KMS-11 (cell line): ENCODE results near the gene RNF40.

Experiments used
- H2AFZ ChIP-seq: fragments of 200-600 bp; sonication (generic); 2 replicates; pipeline ENCODE4 v1.6.1; 2016; ENCODE audit warnings: antibody characterized with exemption, mixed run types, low read depth
- H3K27ac ChIP-seq: fragments of 200-600 bp; sonication (generic); 2 replicates; pipeline ENCODE4 v1.6.1; 2016; ENCODE audit warnings: mild to moderate bottlenecking, mixed run types
- H3K27me3 ChIP-seq: fragments of 200-600 bp; sonication (generic); 2 replicates; pipeline ENCODE4 v1.6.1; 2017; ENCODE audit warnings: mild to moderate bottlenecking, low read depth, mixed run types, moderate library complexity; ENCODE audit not compliant: insufficient read depth
- H3K36me3 ChIP-seq: fragments of 200-600 bp; sonication (generic); 2 replicates; pipeline ENCODE4 v1.6.1; 2017; ENCODE audit warnings: mild to moderate bottlenecking, mixed run types; ENCODE audit not compliant: insufficient read depth
- H3K4me1 ChIP-seq: fragments of 200-600 bp; sonication (generic); 2 replicates; pipeline ENCODE4 v1.6.1; 2016; ENCODE audit warnings: mild to moderate bottlenecking, low read depth, mixed run types; ENCODE audit not compliant: poor library complexity, severe bottlenecking
- H3K4me2 ChIP-seq: fragments of 200-600 bp; sonication (generic); 2 replicates; pipeline ENCODE4 v1.7.0; 2016; ENCODE audit warnings: mild to moderate bottlenecking, mixed run types
- H3K4me3 ChIP-seq: fragments of 200-600 bp; sonication (generic); IDR thresholded peaks from 2 replicates; pipeline ENCODE4 v1.6.1; 2017; ENCODE audit warnings: low read depth, low read length, mixed read lengths; ENCODE audit not compliant: insufficient read depth
- H3K79me2 ChIP-seq: fragments of 200-600 bp; sonication (generic); 2 replicates; pipeline ENCODE4 v1.6.1; 2016; ENCODE audit warnings: low read depth, mixed run types; ENCODE audit not compliant: insufficient read depth
- H3K9ac ChIP-seq: fragments of 200-600 bp; sonication (generic); 2 replicates; pipeline ENCODE4 v1.6.1; 2016; ENCODE audit warnings: mild to moderate bottlenecking, mixed run types
- H4K20me1 ChIP-seq: fragments of 200-600 bp; sonication (generic); 2 replicates; pipeline ENCODE4 v1.6.1; 2016; ENCODE audit warnings: mild to moderate bottlenecking, mixed run types; ENCODE audit not compliant: insufficient read depth
- CTCF ChIP-seq: fragments of 200-600 bp; sonication (generic); conservative IDR thresholded peaks from 2 replicates; pipeline ENCODE4 v1.6.1; 2017; ENCODE audit warnings: low read depth, mild to moderate bottlenecking, antibody characterized with exemption, low read length, moderate library complexity, mixed read lengths

RNF40 gene

GRCh38 chr16:30784215-30784614, 22.1 kb downstream of the RNF40 start:
- Histone ChIP-seq H3K4me2 (no peak overlapping the region), H2AFZ (no peak overlapping the region), H3K36me3 (no peaks in the 10 kb centered on the region), H3K79me2 (no peaks in the 10 kb centered on the region), H3K27me3 (peaks cover 3% of the 10 kb centered on the region; the same call in 1 of the 2 replicates), H4K20me1 (no peaks in the 10 kb centered on the region), H3K27ac (no peak overlapping the region), H3K4me3 (no peak overlapping the region), H3K9ac (no peak overlapping the region), H3K4me1 (peaks cover 5% of the 10 kb centered on the region)
- no peak for TF ChIP-seq CTCF

- no peak for TF ChIP-seq CTCF
- H3K27ac ChIP-seq, result no peak overlapping the region
- no peak overlapping the region for H3K9ac ChIP-seq
- no peaks in the 10 kb centered on the region for H3K79me2 ChIP-seq
- H4K20me1 ChIP-seq, result no peaks in the 10 kb centered on the region
- H3K36me3 ChIP-seq, result no peaks in the 10 kb centered on the region
- peaks cover 3% of the 10 kb centered on the region; the same call in 1 of the 2 replicates for H3K27me3 ChIP-seq
- H2AFZ ChIP-seq, result no peak overlapping the region
- no peak overlapping the region for H3K4me3 ChIP-seq
- H3K4me2 ChIP-seq, result no peak overlapping the region; the same call in 1 of the 2 replicates
- peaks cover 5% of the 10 kb centered on the region for H3K4me1 ChIP-seq
Measured at GRCh38 chr16:30785126-30786106, 23.3 kb downstream of the RNF40 start.

GRCh38 chr16:30786115-30786935, 24.2 kb downstream of the RNF40 start:
- no peaks in the 10 kb centered on the region for H4K20me1 ChIP-seq
- H3K4me1 ChIP-seq, result peaks cover 5% of the 10 kb centered on the region
- H3K4me3 ChIP-seq, result no peak overlapping the region
- peak overlapping the region; percentile 68 for H3K4me2 ChIP-seq
- peaks cover 3% of the 10 kb centered on the region; the same call in 1 of the 2 replicates for H3K27me3 ChIP-seq
- H3K79me2 ChIP-seq, result no peaks in the 10 kb centered on the region
- H3K27ac ChIP-seq, result no peak overlapping the region
- TF ChIP-seq CTCF, result no peak
- H3K36me3 ChIP-seq, result no peaks in the 10 kb centered on the region
- peak overlapping the region; percentile 70; the same call in 1 of the 2 replicates for H3K9ac ChIP-seq
- H2AFZ ChIP-seq, result peak overlapping the region; percentile 97; the same call in 1 of the 2 replicates

- Histone ChIP-seq H4K20me1 (no peaks in the 10 kb centered on the region), H3K9ac (peak within 1 kb of the TSS; percentile 70; the same call in 1 of the 2 replicates), H3K4me3 (no peak within 1 kb of the TSS), H3K4me2 (peak within 1 kb of the TSS; percentile 68), H3K27ac (no peak within 1 kb of the TSS), H2AFZ (peak within 1 kb of the TSS; percentile 97), H3K4me1 (peaks cover 5% of the 10 kb centered on the region), H3K27me3 (peaks cover 3% of the 10 kb centered on the region; the same call in 1 of the 2 replicates), H3K36me3 (no peaks in the 10 kb centered on the region), H3K79me2 (no peaks in the 10 kb centered on the region)
- TF ChIP-seq CTCF, result no peak
Measured at GRCh38 chr16:30786936-30787612, 25.0 kb downstream of the RNF40 start, which contains the start of gene ZNF629. TSS of gene ZNF629 (minus strand) at chr16:30787205. CDS start at chr16:30784482, 2,723 bp downstream.
